Astrocyte of the spinal cord (primary cell): Measurements from ENCODE around the gene GSTT2.

Source experiments
- DNase-seq: peaks from one replicate; pipeline ENCODE4 v3.0.0; 2011; ENCODE audit warnings: low read depth, low spot score
- H3K4me3 ChIP-seq: 2 replicates; pipeline ENCODE4 v1.5.1; 2011; ENCODE audit warnings: low read depth, mild to moderate bottlenecking, low read length, moderate library complexity
- CTCF ChIP-seq: IDR thresholded peaks from 2 replicates; pipeline ENCODE4 v1.5.1; 2012; ENCODE audit warnings: low read depth, mild to moderate bottlenecking, low read length, inconsistent platforms
- in situ Hi-C: cut with HindIII; loops from 2 replicates; pipeline ENCODE4 v1.10.0; 2017; ENCODE audit warnings: low sequenced_read_pairs

GSTT2 gene

GRCh38 chr22:24027389-24027975, 47.5 kb downstream of the GSTT2 start:
- DNase-seq, result no peak
- no peak for TF ChIP-seq CTCF
- no peak overlapping the region for H3K4me3 ChIP-seq
- in situ Hi-C loops, result no loop called here

GRCh38 chr22:24027991-24028390, 48.1 kb downstream of the GSTT2 start:
- no peak overlapping the region for H3K4me3 ChIP-seq
- DNase-seq, result no peak
- TF ChIP-seq CTCF, result no peak
- in situ Hi-C loops, result no loop called here

- no peak for TF ChIP-seq CTCF
- no peak overlapping the region for H3K4me3 ChIP-seq
- DNase-seq, result no peak
- in situ Hi-C loops, result no loop called here
These were observed 48.6 kb downstream of the GSTT2 start for GRCh38 chr22:24028533-24028932.

GRCh38 chr22:24029304-24029703, 49.4 kb downstream of the GSTT2 start:
- TF ChIP-seq CTCF, result no peak
- H3K4me3 ChIP-seq, result no peak overlapping the region

GRCh38 chr22:24030186-24030702, 50.3 kb downstream of the GSTT2 start:
- TF ChIP-seq CTCF, result no peak
- no peak overlapping the region for H3K4me3 ChIP-seq
- in situ Hi-C loops, result no loop called here
- no peak for DNase-seq

More at GRCh38 chr22:24029304-24029703, 49.4 kb downstream of the GSTT2 start:
- in situ Hi-C loops, result no loop called here
- no peak for DNase-seq
